GM10266 (cell line): ENCODE measurements around the gene SLU7.

Experiments
- DNase-seq: peaks from one replicate; pipeline ENCODE4 v3.0.0; 2012; ENCODE audit errors: extremely low spot score
- CTCF ChIP-seq: IDR thresholded peaks from 2 replicates; pipeline ENCODE4 v1.5.1; 2012; ENCODE audit warnings: mild to moderate bottlenecking, low read depth; ENCODE audit not compliant: control insufficient read depth, insufficient read depth; ENCODE audit errors: missing control alignments

Gene SLU7

GRCh38 chr5:160359816-160360215, 59.1 kb downstream of the SLU7 start:
- no peak for DNase-seq
- TF ChIP-seq CTCF, result no peak

GRCh38 chr5:160359242-160359641, 59.6 kb downstream of the SLU7 start:
- no peak for DNase-seq
- TF ChIP-seq CTCF, result no peak

GRCh38 chr5:160357861-160358411, 60.9 kb downstream of the SLU7 start:
- no peak for DNase-seq
- TF ChIP-seq CTCF, result no peak

GRCh38 chr5:160357394-160357793, 61.5 kb downstream of the SLU7 start:
- no peak for DNase-seq
- no peak for TF ChIP-seq CTCF

GRCh38 chr5:160356550-160357347, 62.1 kb downstream of the SLU7 start:
- no peak for DNase-seq
- TF ChIP-seq CTCF, result no peak

GRCh38 chr5:160354666-160355065, 64.2 kb downstream of the SLU7 start:
- TF ChIP-seq CTCF, result no peak
- no peak for DNase-seq

GRCh38 chr5:160353379-160353778, 65.5 kb downstream of the SLU7 start:
- no peak for TF ChIP-seq CTCF

More at GRCh38 chr5:160353379-160353778, 65.5 kb downstream of the SLU7 start:
- no peak for DNase-seq
